HG03139 (cell line): ENCODE measurements around the gene ROBO1.

Experiments used
- ATAC-seq: cut with Tn5 transposase; IDR thresholded peaks from one replicate; pipeline ENCODE4 v1.9.1; 2021; ENCODE audit not compliant: unreplicated experiment

ROBO1 gene

GRCh38 chr3:79253271-79253670 lies 514.5 kb downstream of the ROBO1 start:
- ATAC-seq = no peak

- ATAC-seq = no peak
These were observed 517.1 kb downstream of the ROBO1 start for GRCh38 chr3:79250746-79251145.

GRCh38 chr3:79249701-79250100 lies 518.1 kb downstream of the ROBO1 start:
- no peak for ATAC-seq

- no peak for ATAC-seq
These were observed 520.1 kb downstream of the ROBO1 start for GRCh38 chr3:79247725-79248043.

- no peak for ATAC-seq
These were observed 520.7 kb downstream of the ROBO1 start for GRCh38 chr3:79246875-79247724.

- no peak for ATAC-seq
These were observed 522.3 kb downstream of the ROBO1 start for GRCh38 chr3:79245284-79246138.

GRCh38 chr3:79236496-79236895 lies 531.3 kb downstream of the ROBO1 start:
- no peak for ATAC-seq

- ATAC-seq = no peak
These were observed 534.3 kb downstream of the ROBO1 start for GRCh38 chr3:79233431-79234060.

- no peak for ATAC-seq
These were observed 537.5 kb downstream of the ROBO1 start for GRCh38 chr3:79230266-79230665.

- ATAC-seq = no peak
These were observed 550.7 kb downstream of the ROBO1 start for GRCh38 chr3:79217096-79217495.

- ATAC-seq = no peak
These were observed 552.5 kb downstream of the ROBO1 start for GRCh38 chr3:79215286-79215685.

- no peak for ATAC-seq
These were observed 556.0 kb downstream of the ROBO1 start for GRCh38 chr3:79211586-79212359.

- no peak for ATAC-seq
These were observed 563.4 kb downstream of the ROBO1 start for GRCh38 chr3:79204351-79204750.

GRCh38 chr3:79203144-79203519 lies 564.7 kb downstream of the ROBO1 start:
- ATAC-seq = no peak

- ATAC-seq = no peak
These were observed 565.2 kb downstream of the ROBO1 start for GRCh38 chr3:79202471-79203143.

GRCh38 chr3:79200456-79200855 lies 567.3 kb downstream of the ROBO1 start:
- no peak for ATAC-seq

- no peak for ATAC-seq
These were observed 567.8 kb downstream of the ROBO1 start for GRCh38 chr3:79199966-79200365.

GRCh38 chr3:79187426-79187825 lies 580.4 kb downstream of the ROBO1 start:
- ATAC-seq = no peak

- ATAC-seq = no peak
These were observed 583.5 kb downstream of the ROBO1 start for GRCh38 chr3:79184251-79184650.

GRCh38 chr3:79183496-79183895 lies 584.3 kb downstream of the ROBO1 start:
- ATAC-seq = no peak
